Heart right ventricle (tissue), 16 donors: ENCODE results near the gene KAT6B. TPM values are rescaled to one million over a fixed set of nuclear protein-coding genes. Genes with fewer than 3 reads are reported as not detected.

Experiments used
- ATAC-seq, 8 donors: fragments of 200-7000 bp; cut with Tn5 transposase; one replicate each; pipeline ENCODE4 v1.9.1; 2020; ENCODE audit warnings: mild to moderate bottlenecking in 8 of 8, moderate library complexity in 8 of 8, moderate number of reproducible peaks in 1 of 8
- DNase-seq, 2 donors: peaks; one replicate each; pipeline ENCODE4 v3.0.0-alpha.2; 2020
- H3K27ac ChIP-seq, 10 donors: fragments of 200-600 bp; sonication (generic) in 2 of 10; one replicate each; pipeline versions ENCODE4 v1.5.0 to v1.8.0; 2020 to 2022; ENCODE audit warnings: mild to moderate bottlenecking in 3 of 10
- H3K27me3 ChIP-seq, 7 donors: fragments of 200-600 bp; one replicate each; pipeline ENCODE4 v1.8.0; 2021 to 2022; ENCODE audit warnings: mild to moderate bottlenecking in 2 of 7
- H3K36me3 ChIP-seq, 9 donors: fragments of 200-600 bp; sonication (generic) in 1 of 9; one replicate each; pipeline versions ENCODE4 v1.5.0 to v1.8.0; 2020 to 2022; ENCODE audit warnings: mild to moderate bottlenecking in 2 of 9
- H3K4me1 ChIP-seq, 9 donors: fragments of 200-600 bp; sonication (generic) in 1 of 9; one replicate each; pipeline versions ENCODE4 v1.5.0 to v1.8.0; 2020 to 2022; ENCODE audit warnings: mild to moderate bottlenecking in 4 of 9
- H3K4me3 ChIP-seq, 10 donors: fragments of 200-600 bp; sonication (generic) in 2 of 10; one replicate each; pipeline versions ENCODE4 v1.5.0 to v1.8.0; 2020 to 2022; ENCODE audit warnings: mild to moderate bottlenecking in 7 of 10, moderate library complexity in 2 of 10
- H3K9me3 ChIP-seq, 11 donors: fragments of 200-600 bp in 10 of 11; sonication (generic) in 2 of 11; one replicate each; pipeline versions ENCODE4 v1.5.0 to v1.8.0; 2013 to 2022; ENCODE audit warnings: mild to moderate bottlenecking in 2 of 11, control low read depth in 1 of 11, moderate library complexity in 1 of 11
- WGBS, 2 donors: extraction: QIAGEN DNeasy Blood & Tissue Kit; methylation state at CpG; one replicate each; pipeline ENCODE4 v1.1.7; 2013; ENCODE audit warnings: inconsistent platforms in 1 of 2; 5-methylcytosine and 5-hydroxymethylcytosine counted together
- intact Hi-C, 10 donors: fragments of 100-400 bp; cut with DNase I; formaldehyde crosslinking; loops; one replicate each; pipeline versions ENCODE4 v1.11.1 to v1.14.2; 2022
- polyA plus RNA-seq, 2 donors: library from polyadenylated mRNA; stranded (reverse); fragments of 200-250 nt; gene quantifications; one replicate each; pipeline ENCODE4 v1.2.3, GENCODE V29; 2013
- total RNA-seq, 10 donors: library from RNA; stranded (reverse); fragmentation: NEBNext Ultra II Directional in 3 of 10; extraction: Animal tissue kit (Norgen Biotek cat#: 25700) in 3 of 10; gene quantifications; one replicate each; pipeline versions ENCODE4 v1.2.1 to v1.2.4, GENCODE V29; 2021 to 2023
- TF ChIP-seq, protein P1 (sequence below), 9 donors: fragments of 200-600 bp; sonication (generic) in 2 of 9; IDR thresholded peaks; one replicate each; pipeline versions ENCODE4 v1.5.0 to v1.8.0; 2021 to 2022; ENCODE audit warnings: antibody characterized with exemption in 9 of 9, mild to moderate bottlenecking in 5 of 9, moderate library complexity in 1 of 9
- donor health status: Arrhythmogenic right ventricular cardiomyopathy.
- donor health status: ischemic (EF 13 %, LVEDD 7.1; RV severe dilation, severe dysfunction).
- donor health status: healthy with polysubstance abuse.
- donor health status: DM: no; HTN: yes; CAD: no.
- donor health status: DM: no; HTN: no; CAD: no.
- donor health status: ischemic (EF 25% LVEDD 6.9; RV normal size, moderate dysfunction).
- donor health status: ischemic (EF 25% LVEDD 5.7; RV mildly dilated, moderate dysfunction).
- donor health status: healthy.
- donor health status: DM: yes; HTN: yes; CAD: no.
- donor health status: Ischemic cardiomyopathy.
- donor health status: ischemic (EF 35%, LVEDD 5.7; RV mildly dilated, moderate dysfunction).
- donor health status: nonischemic (EF 11% LVEDD 7.7; RV severe dilation, severe dysfunction).
- donor health status: DM: yes; HTN: yes; CAD: no.
- donor health status: PGD.
- donor health status: ischemic (EF 29% LVEDD 5.4; RV normal size, mild dysfunction).
- donor health status: nonischemic (EF 23%, LVEDD 6.1; RV moderate dilation, normal function).

Gene KAT6B
- total and polyA plus RNA-seq, 12 donors: 3.4 to 58.4 (median 46.5) TPM

DNA sequence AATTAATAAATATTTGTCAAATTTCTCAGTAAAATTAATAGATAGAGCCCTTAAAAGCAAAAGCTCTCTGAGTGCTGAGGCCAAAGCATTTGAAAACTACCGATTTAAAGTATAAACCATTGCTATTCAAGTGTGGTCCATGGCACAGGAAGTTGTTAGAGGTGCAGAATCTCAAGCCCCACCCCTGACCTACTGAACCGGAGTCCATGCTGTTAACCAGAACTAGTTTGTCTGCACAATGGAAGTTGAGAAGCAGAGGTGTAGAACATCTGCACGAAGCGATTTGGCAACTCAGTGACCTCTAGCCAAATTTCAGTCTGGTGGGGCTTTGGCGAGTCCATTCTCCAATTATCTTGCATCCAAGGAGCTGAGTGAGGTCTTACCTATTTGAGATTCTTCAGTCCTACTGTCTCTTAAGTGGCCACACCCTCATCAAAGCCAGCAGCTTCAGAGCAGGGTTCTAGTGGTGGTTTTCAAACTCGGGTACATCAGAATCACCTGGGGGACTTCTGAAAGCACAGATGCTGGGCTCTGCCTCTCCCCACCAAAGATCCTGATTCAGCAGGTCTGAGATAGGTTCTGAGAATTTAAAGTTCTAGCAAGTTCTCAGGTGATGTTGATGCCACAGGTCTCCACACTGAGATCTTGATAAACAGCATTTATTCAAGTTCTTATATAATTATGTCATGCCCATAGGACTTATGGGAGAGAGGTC lies 188.3 kb downstream of the KAT6B start:
- H3K36me3 ChIP-seq: peaks cover 0 to 32% (median 0%) of the 10 kb centered on the region in 9 donors
- no peaks in the 10 kb centered on the region for H3K27me3 ChIP-seq
- peaks cover 0 to 42% (median 16%) of the 10 kb centered on the region in 9 donors for H3K4me1 ChIP-seq
- DNase-seq: no peak
- no peak overlapping the region for H3K4me3 ChIP-seq
- TF ChIP-seq, protein P1, sequence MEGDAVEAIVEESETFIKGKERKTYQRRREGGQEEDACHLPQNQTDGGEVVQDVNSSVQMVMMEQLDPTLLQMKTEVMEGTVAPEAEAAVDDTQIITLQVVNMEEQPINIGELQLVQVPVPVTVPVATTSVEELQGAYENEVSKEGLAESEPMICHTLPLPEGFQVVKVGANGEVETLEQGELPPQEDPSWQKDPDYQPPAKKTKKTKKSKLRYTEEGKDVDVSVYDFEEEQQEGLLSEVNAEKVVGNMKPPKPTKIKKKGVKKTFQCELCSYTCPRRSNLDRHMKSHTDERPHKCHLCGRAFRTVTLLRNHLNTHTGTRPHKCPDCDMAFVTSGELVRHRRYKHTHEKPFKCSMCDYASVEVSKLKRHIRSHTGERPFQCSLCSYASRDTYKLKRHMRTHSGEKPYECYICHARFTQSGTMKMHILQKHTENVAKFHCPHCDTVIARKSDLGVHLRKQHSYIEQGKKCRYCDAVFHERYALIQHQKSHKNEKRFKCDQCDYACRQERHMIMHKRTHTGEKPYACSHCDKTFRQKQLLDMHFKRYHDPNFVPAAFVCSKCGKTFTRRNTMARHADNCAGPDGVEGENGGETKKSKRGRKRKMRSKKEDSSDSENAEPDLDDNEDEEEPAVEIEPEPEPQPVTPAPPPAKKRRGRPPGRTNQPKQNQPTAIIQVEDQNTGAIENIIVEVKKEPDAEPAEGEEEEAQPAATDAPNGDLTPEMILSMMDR (IDR thresholded peaks at IDR 0.05): no peak
- H3K9me3 ChIP-seq: no peaks in the 10 kb centered on the region
- 90 to 91% methylated on average over 6 of the region's 6 CpGs for WGBS, 2 donors
- intact Hi-C loops: loop anchor here in 4 of 10 donors (5.0 to 10.0 kb wide), 3 partner anchors 190 to 747 kb away; partner anchors contain the start of genes KAT6B (in 2 of the 4) and COMTD1 (in 1 of the 4)
- peak overlapping the region in 1 of 10 donors; percentile 44 for H3K27ac ChIP-seq
- no peak for ATAC-seq

DNA sequence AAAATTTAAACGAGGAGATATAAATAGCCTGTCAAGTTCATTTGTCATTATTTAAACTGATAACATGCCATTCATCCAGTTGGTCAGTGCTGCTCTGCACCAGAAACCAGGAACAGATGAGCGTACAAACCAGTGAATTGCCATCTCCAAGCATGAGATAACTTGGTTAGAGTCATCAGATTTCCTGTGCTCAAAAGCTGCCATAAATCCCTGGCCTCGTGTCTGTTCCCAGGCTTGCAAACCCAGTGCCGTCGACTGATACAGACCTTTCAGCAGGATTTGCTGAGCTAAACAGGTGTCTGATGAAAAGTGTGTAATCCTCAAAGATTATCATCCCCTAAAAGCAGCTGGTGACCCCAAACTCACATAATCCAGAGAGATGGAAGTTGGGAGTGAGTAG lies 189.0 kb downstream of the KAT6B start:
- H3K27ac ChIP-seq: no peak overlapping the region
- intact Hi-C loops: loop anchor here in 4 of 10 donors (5.0 to 10.0 kb wide), 3 partner anchors 191 to 748 kb away; partner anchors contain the start of genes KAT6B (in 2 of the 4) and COMTD1 (in 1 of the 4)
- TF ChIP-seq, protein P1 (IDR thresholded peaks at IDR 0.05): no peak
- ATAC-seq (peak in 1 of 8 donors; percentile 18), DNase-seq (no peak)
- no peaks in the 10 kb centered on the region for H3K27me3 ChIP-seq
- H3K4me1 ChIP-seq: peaks cover 0 to 42% (median 16%) of the 10 kb centered on the region in 9 donors
- H3K36me3 ChIP-seq: peaks cover 0 to 37% (median 2%) of the 10 kb centered on the region in 9 donors
- WGBS, 2 donors: 45 to 46% methylated on average over 5 of the region's 5 CpGs
- H3K4me3 ChIP-seq: no peak overlapping the region
- no peaks in the 10 kb centered on the region for H3K9me3 ChIP-seq

DNA sequence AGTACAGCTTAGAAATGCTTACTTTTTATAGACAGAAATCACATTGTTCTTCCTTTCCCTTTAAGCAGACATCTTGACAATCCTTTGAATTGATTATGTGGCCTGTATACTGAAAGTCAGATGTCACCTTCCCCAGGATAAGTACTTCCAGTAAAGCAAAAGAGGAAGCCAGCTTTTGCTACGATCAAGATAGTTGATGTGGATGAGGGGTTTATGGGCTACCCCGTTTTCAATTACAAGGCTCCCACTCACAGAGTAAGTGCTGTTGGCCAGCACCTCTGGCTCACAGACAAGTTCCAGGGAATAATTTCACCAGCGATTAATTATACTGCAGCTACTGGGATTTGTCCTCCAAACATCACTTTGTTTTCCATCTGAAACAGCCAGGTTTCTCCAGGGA lies 189.9 kb downstream of the KAT6B start:
- intact Hi-C loops: loop anchor here in 4 of 10 donors (5.0 to 10.0 kb wide), 3 partner anchors 192 to 749 kb away; partner anchors contain the start of genes KAT6B (in 2 of the 4) and COMTD1 (in 1 of the 4)
- WGBS, 2 donors: 34 to 35% methylated on average over 3 of the region's 3 CpGs
- Histone ChIP-seq H3K27me3 (no peaks in the 10 kb centered on the region), H3K36me3 (peaks cover 0 to 44% (median 10%) of the 10 kb centered on the region in 9 donors), H3K27ac (no peak overlapping the region), H3K9me3 (no peaks in the 10 kb centered on the region), H3K4me1 (peaks cover 0 to 42% (median 16%) of the 10 kb centered on the region in 9 donors), H3K4me3 (no peak overlapping the region)
- DNase-seq (no peak), ATAC-seq (peak in 1 of 8 donors; percentile 17)
- TF ChIP-seq, protein P1 (IDR thresholded peaks at IDR 0.05): no peak

DNA sequence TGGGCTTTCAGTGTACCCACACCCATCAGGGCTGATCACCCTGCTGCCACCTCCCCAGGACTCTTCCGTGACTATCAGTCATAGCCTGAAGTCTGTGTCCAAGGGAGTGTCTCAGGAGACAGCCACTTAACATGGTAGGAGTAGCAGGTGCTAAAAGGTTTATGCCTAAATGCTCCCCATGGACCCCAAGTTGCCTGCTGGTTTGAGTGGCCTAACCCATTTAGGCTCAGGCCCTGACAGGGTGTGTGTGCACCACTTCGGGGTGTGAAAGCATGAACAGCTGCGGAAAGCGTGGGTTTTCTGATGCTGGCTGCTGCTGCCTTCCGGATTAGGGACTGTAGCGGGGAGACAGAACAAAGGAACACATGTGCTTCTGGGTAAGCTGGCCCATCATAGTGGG lies 191.9 kb downstream of the KAT6B start:
- ATAC-seq (peak in 1 of 8 donors; percentile 25), DNase-seq (no peak)
- peaks cover 0 to 51% (median 10%) of the 10 kb centered on the region in 9 donors for H3K36me3 ChIP-seq
- no peaks in the 10 kb centered on the region for H3K9me3 ChIP-seq
- WGBS, 2 donors: 87 to 91% methylated on average over 6 of the region's 6 CpGs
- intact Hi-C loops: loop anchor here in 5 of 10 donors (2.0 to 10.0 kb wide), 4 partner anchors 193 to 753 kb away; partner anchors contain the start of genes KAT6B (in 2 of the 5) and COMTD1 (in 1 of the 5)
- no peaks in the 10 kb centered on the region for H3K27me3 ChIP-seq
- H3K4me3 ChIP-seq: no peak overlapping the region
- H3K27ac ChIP-seq: no peak overlapping the region
- TF ChIP-seq, protein P1 (IDR thresholded peaks at IDR 0.05): no peak
- peaks cover 0 to 37% (median 16%) of the 10 kb centered on the region in 9 donors for H3K4me1 ChIP-seq
